ENCODE measurements around the gene IL17RB.

IL17RB gene

GRCh38 chr3:53833053-53833645 lies 13.2 kb upstream of the IL17RB start:
- DNase-seq: no peak

- DNase-seq: no peak
Measured at GRCh38 chr3:53833700-53834099, 12.7 kb upstream of the IL17RB start.

DNA sequence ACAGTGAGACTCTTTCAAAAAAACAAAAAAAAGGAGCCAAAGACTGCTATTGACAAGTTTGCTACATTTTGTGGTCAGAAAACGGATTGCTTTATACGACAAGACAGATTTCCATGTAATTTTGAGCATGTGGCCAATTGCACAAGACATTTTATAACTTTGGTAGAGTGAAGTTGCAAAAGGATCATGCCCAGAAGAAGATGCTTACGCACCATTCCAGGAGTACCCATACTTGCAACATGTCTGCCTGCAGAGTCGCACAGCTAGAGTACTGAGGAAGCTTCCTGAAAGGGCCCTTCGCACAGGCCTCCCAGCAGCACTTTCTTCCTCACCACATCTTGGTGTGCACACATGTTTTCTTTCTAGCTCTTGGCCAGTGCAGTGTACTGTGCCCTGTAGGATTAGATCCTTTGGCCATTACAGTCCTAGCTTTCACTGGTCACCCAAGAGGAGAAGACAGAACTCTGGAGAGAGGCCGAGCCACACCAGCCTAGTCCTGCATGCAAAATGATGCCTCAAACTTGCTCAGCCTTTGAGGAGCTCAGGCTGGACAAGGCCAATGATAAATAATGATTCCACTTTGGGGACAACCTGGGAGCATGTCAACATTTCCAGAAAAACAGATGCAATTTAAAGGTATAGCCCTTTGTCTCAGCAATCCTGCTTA lies 11.8 kb upstream of the IL17RB start:
- no peak for DNase-seq

GRCh38 chr3:53835257-53835656 lies 11.1 kb upstream of the IL17RB start:
- no peak for DNase-seq

DNA sequence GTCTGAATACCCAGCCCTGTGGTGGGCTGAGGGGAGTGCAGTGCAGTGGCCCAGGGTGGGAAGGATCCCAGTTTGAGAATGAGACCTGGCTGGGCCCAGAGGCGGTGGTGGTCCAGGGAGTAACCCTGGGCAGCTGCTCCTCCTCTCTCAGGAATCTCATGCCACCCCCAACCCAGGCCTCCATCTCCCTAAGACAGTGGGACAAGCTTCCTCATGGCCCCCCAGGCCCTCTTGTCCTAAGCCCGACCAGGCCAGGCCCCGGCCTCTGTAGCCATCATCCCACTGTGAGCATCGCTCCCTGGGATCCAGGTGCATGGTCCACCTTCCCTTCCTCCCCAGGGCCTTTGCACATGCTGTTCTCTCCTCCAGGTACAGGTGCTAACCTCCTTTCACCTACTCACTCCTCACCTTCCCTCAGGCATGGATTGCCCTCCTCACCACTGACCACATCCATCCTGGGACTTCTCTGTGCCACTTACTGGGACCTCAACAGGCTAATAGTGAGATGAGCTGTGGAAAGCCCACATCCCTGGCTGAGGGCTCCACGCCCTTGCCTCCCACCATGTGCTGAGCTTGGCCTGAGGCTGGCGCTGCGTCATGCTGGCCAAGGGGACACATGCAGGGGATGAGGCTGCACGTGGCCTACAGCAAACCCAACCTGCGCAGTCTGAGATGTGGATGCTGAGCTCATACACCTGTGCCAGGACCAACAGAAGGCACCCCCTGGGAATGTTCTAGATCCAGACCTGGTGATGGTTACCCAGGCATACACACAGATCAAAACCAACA lies 10.1 kb upstream of the IL17RB start:
- DNase-seq: no peak

- no peak for DNase-seq
Measured at GRCh38 chr3:53837331-53837730, 9.0 kb upstream of the IL17RB start.

GRCh38 chr3:53841296-53841695 lies 5.1 kb upstream of the IL17RB start:
- DNase-seq: no peak

DNA sequence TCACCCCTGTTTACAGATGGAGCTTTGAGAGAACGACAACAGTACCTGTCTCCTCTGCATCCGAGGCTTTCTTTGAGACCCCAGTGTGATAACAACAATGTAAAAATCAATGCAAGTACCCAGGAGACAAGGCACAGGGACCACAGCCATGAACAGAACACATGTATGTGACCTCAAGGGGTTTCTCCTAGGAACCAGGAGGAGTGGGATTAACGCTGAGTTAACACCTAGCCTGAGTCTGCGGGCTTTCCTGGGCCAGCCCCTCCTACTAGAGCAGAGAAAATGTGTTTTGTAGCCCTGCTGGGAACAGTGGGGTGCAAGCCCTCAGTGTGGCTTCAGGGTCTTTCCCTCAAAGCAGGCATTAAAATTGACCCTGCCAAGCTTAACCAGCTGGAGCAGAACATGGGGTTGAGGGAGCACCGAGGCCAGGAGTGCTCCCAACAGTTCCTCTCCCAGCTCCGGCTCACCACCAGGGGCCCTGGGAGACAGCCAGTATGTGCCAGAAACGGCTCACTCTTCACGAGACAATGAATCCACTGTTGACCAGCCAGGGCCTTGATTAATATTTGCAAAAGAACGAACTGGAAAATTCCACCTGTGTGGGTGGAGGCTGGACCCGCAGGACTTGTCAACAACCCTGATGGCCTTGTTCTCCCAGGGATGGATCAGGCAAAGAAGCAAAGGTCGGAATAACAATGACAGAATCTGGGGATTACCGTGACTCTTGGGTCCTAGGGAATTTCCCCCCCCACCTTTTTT lies 3.8 kb upstream of the IL17RB start:
- DNase-seq: no peak

DNA sequence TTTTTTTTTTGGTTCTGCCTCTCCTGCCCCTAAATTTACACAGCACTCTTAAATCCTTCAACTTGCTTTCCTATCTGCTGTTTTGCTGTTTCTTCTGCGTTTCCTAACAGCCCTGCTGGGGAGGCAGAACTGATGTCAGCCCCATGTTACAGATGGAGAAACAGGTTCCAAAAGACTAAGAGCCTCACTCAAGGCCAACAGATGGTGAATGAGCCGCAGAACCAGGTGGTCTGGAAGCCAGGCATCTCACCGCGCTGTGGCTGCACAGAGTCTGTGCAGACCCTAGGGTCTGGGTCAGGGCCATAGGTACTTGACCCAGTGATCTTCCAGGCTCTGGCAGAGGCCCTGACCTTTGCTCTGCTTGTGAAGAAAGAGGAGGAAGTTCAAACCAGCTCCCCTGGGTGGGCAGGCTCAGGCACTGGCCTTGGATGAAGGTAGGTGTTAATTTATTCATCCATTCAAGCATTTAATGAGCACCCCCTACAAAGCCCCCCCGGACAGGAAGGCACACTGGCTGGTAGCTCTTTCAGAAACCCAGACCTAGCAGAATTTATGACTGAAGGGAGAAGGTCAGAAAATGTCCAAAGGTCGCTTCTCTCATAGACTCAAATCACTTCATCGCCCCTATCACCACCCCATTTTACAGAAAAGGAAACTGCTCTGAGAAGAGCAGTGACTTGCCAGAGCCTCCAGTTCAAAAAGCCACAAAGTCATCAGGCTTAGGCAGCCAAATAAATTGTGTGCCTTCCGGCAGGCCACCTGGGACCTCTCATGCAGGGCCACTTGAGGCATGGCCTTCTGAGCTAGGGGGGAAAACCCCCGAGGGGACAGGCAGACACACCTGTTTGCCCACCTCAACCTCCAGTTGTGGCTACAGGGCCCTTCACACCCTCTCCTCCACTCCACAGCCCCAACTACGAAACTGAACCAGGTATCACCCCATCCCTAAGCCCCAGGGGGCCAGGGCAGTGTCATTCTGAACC lies 2.9 kb upstream of the IL17RB start:
- no peak for DNase-seq

DNA sequence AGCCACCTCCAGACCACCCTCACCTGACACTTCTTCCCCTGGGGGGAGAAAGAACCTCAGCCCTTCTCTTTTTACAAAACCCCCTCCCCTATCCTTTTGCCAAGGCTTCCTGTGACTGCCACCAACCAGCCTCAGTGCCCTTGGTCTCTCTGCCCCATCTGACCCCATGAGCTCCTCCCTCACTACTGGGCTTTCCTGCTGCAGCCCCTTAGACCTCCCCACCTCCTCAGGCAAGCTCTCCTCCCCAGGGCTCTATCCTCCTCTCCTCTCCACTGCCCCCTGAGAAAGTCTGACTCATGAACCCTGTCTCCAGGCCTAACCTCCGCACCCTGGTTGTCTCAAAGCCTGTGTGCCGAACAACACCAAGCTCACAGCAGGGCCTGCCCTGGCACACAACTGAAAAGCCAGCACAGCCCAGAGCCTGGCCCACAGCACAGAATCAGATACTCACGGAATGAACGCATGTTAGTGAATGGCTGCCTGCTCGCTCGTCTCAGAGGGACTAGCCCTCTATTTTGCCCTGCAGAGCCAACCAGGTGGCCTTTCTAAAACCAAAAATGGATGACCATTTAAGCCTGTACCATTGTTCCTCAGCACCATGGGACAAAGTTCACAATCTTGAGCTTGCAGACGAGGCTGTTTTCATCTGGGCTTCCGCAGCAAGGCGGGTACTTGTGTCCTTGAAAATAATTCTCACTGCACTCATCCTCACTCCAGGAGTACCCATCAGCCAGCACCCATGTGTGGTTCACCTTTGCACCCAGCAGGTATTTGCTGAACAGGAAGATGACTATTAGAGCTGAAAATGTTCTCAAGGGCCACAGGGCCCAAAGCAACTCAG lies 1.9 kb upstream of the IL17RB start:
- no peak for DNase-seq

GRCh38 chr3:53845103-53845880 lies 1.1 kb upstream of the IL17RB start:
- DNase-seq: peak; percentile 82

DNA sequence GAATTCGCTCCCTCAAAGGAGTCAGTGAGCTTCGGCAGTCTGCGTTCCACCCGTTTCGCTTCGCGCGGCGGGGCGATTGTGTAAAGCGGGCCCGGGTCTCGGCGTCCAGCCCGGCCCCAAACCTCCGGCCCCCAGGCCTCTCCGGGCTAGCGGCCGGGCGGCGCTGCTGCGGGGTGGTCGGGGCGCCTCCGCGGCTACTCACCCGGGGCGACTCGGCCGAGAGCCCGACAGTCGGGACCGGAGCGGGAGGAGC lies 561 bp upstream of the IL17RB start:
- DNase-seq: no peak

DNA sequence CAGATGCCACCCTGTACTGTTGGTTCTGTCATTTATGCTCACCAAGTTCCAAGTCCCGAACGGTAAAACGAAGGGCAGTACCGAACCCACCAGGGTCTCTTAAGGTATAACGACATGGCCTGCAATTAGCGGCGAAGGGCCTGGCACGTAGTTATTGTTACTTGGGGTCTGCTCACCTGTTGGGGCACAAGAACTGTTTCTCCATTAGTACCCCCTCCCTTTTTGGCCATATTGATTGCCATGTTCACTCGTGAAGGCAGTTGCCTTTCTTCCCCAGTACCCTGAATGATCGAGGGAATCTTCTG lies 435 bp downstream of the IL17RB start:
- DNase-seq: no peak

- no peak for DNase-seq
Measured at GRCh38 chr3:53849916-53850315, 3.5 kb downstream of the IL17RB start.

GRCh38 chr3:53850895-53851294 lies 4.5 kb downstream of the IL17RB start:
- DNase-seq: no peak

DNA sequence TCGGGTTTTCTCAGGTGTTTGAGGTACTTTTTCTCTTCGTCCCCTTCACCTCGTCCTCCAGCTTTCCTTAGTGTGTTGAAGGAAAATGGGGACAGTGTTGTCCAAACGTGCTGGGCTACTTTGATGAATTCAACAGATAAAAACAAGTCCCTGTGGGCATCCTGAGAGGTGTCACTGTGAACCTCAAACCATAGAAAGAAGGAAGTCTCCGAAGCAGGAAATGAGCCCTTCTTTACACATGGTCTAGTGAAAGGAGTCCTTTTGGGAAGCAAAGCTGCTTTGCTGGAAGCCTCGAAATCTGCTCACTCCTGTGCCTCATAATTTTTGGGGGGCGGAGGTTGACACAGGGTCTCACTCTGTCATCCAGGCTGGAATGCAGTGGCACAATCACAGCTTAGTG lies 10.6 kb downstream of the IL17RB start:
- DNase-seq: no peak

DNA sequence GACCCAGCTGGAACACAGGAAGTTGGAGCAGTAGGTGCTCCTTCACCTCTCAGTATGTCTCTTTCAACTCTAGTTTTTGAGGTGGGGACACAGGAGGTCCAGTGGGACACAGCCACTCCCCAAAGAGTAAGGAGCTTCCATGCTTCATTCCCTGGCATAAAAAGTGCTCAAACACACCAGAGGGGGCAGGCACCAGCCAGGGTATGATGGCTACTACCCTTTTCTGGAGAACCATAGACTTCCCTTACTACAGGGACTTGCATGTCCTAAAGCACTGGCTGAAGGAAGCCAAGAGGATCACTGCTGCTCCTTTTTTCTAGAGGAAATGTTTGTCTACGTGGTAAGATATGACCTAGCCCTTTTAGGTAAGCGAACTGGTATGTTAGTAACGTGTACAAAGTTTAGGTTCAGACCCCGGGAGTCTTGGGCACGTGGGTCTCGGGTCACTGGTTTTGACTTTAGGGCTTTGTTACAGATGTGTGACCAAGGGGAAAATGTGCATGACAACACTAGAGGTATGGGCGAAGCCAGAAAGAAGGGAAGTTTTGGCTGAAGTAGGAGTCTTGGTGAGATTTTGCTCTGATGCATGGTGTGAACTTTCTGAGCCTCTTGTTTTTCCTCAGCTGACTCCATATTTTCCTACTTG lies 11.9 kb downstream of the IL17RB start:
- no peak for DNase-seq

DNA sequence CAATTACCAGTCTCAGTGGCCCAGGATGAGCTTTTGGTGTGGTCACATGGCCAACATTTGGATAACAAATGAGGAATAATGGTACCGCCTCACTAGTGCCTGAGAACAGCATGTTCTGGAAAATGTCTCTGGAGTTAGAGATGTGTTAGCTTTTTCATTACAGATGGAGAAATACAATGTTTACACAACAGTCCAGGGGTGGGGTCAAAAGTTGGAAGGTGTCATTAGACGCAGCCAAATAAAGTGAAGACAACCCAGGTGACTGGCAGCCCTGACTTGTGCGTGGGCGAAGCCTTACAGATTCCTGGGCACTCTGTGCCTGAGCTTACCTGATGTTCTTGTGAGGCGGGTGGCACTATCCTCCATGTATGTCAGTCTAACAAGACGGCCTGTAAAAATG lies 12.8 kb downstream of the IL17RB start:
- DNase-seq: no peak

GRCh38 chr3:53860196-53860595 lies 13.8 kb downstream of the IL17RB start:
- no peak for DNase-seq

DNA sequence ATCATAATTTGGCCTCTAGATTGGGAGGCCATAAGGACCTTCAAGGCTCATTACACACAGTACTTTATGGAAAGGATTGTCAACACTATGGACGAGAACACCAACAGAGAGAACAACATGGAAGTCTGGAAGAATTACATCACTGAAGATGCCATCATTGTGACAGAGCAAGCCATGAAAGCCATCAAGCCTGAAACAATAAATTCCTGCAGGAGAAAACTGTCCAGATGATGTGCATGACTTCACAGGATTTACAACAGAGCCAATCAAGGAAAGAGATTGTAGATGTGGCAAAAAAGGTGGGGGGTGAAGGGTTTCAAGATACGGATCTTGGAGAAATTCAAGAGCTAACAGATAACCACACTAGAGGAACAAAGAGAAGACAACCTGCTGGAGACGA lies 15.9 kb downstream of the IL17RB start:
- DNase-seq: no peak

All from right hindlimb (tissue), 1 donor.